ENCODE results near the gene PRSS8.
"Not testable (repeated sequence)": the region's sequence is repeated elsewhere in the genome, so short reads cannot be mapped to it uniquely, and the experiment has no call there.

The PRSS8 gene

GRCh38 chr16:31105677-31106213 lies 29.8 kb downstream of the PRSS8 start:
- peak; percentile 63 to 69 for DNase-seq (ENCODE audit: low read depth in 2 of 2)

GRCh38 chr16:31100876-31101641 lies 34.5 kb downstream of the PRSS8 start:
- DNase-seq (ENCODE audit: low read depth in 2 of 2), result not testable (repeated sequence)

DNA sequence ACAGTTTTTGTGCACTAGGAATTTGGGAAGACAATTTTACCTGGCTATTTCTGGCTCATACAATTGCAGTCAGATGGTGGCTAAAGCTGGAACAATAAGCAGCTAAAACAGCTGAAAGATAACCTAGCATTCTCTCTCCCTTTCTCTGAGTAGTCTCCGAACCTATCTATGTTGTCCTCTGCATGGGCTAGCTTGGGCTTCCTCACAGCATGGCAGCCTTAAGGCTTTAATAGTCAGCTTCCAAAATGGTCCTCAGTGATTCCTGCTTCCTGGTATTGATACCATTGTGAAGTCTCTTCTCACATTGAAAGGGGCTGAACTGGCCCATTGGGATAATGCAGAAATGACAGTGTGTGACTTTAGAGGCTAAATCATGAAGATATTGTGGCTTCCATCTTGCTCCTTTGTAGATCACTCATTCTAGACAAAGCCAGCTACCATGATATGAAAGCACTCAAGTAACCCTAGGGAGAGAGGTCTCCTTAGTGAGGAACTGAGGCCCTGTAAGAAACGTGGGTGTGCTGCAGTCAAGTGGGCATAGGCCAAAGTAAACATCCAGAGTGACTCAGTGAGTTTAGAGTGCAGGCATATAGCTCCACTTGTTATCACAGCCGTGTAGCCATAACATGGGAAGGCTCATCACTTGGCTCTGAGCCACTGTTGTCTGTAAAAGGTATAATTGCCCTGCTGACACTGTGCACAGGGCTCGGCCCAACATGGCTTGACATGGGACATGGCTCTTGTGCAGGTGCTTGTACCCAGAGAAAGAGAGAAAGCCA lies 35.5 kb downstream of the PRSS8 start:
- DNase-seq (ENCODE audit: low read depth in 2 of 2), result no peak

GRCh38 chr16:31094424-31095120 lies 41.0 kb downstream of the PRSS8 start, which contains the start of gene VKORC1:
TSS of gene VKORC1 (minus strand) at chr16:31094797. CDS start at chr16:31094729, 68 bp downstream.
- peak; percentile 60 to 68 for DNase-seq (ENCODE audit: low read depth in 2 of 2)

DNA sequence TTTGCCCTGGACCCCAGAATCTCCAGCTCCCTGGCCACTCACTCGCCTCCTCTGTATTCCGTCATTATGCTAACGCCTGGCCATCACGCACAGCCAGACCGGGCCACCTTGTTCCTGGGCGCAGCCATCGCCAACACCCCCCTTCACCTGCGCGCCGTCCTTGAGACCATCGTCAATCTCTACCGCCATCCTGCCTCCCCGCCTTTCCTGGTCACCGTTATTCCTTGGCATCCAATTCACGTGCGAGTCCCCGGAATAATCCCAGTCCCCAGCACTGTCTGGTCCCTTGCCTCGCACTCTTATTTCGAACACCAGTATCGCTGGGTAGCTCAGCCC lies 41.5 kb downstream of the PRSS8 start:
- no peak for DNase-seq (ENCODE audit: low read depth in 2 of 2)

GRCh38 chr16:31093132-31093703 lies 42.3 kb downstream of the PRSS8 start:
- DNase-seq (ENCODE audit: low read depth in 2 of 2), result no peak

- no peak for DNase-seq (ENCODE audit: low read depth in 2 of 2)
Observed at GRCh38 chr16:31092330-31092729, 43.2 kb downstream of the PRSS8 start.

DNA sequence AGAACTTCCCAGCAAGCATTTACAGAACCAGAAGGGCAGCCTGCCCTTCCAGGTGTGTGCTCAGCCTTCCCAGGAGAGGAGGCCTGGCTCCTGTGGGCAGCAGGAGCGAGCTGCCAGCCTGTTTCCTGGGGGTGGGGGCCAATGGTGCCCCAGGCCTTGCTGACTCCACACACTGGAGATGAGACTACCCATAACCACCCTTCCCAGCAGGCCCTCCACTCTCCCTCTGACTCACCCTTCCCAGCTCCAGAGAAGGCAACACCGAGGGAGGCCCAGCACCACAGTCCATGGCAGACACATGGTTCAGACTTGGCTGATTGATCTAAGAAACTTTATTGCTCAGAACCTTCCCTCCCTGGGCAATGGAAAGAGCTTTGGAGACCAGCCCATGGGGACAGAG lies 45.0 kb downstream of the PRSS8 start:
- DNase-seq (ENCODE audit: low read depth in 2 of 2), result no peak

- no peak for DNase-seq (ENCODE audit: low read depth in 2 of 2)
Observed at GRCh38 chr16:31089199-31089598, 46.3 kb downstream of the PRSS8 start.

GRCh38 chr16:31088459-31089183 lies 46.9 kb downstream of the PRSS8 start, which contains the start of gene PRSS53:
TSS of gene PRSS53 (minus strand) at chr16:31088943. CDS start at chr16:31088809, 134 bp downstream.
- DNase-seq (ENCODE audit: low read depth in 2 of 2), result no peak

GRCh38 chr16:31087971-31088370 lies 47.6 kb downstream of the PRSS8 start:
- DNase-seq (ENCODE audit: low read depth in 2 of 2), result no peak

DNA sequence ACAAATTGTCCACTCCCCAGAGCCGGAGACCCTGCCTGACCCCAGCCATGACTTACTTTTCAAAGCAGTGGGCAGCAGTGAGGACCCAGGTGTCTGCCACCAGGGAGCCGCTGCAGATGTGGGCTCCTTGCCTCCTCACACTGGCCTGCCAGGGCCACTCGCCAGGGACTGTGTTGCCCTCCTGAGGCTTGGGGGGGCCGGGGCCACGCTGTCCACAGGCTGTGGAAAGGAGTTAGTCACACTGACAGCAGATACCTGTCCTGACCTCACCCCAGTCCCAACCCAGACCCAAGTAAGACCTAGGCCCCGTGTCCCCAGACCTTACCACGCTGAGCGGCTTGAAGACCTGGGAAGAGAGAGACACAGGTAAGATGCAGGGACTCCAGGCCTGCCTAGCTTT lies 48.0 kb downstream of the PRSS8 start:
- no peak for DNase-seq (ENCODE audit: low read depth in 2 of 2)

DNA sequence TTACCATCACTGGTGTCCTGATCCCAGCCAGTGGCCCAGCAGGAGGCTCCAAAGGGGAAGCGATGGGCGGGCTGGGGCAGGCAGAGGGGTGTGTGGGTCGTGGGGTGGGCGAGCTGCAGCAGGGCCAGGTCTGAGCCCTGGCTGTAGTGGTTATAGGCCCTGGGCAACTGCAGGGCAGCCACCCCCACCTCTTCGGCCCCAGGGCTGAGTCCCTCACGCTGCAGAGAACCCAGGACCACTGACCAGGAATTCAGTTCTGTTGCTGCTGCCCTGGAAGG lies 49.0 kb downstream of the PRSS8 start:
- DNase-seq (ENCODE audit: low read depth in 2 of 2), result no peak

GRCh38 chr16:31085873-31086628 lies 49.5 kb downstream of the PRSS8 start:
- DNase-seq (ENCODE audit: low read depth in 2 of 2), result no peak

DNA sequence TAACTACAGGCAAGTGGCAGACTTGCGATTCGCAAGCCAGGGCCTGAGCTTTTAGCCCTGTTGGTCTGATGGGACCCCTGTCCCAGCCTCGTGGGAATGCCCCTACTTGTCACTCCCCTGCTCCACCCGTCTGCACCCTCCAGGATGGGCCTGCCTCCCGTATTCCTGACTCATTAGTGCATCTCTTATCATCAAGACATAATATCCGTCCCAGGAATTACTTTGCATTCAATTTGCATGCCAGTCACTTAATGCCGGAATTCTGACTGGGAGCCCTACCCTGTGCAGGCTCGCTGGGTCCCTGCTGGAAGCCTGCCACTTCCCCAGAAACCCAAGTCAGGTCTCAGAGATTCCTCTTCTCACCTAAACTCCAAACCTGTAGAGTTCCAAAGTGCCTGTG lies 50.1 kb downstream of the PRSS8 start:
- no peak for DNase-seq (ENCODE audit: low read depth in 2 of 2)

- no peak for DNase-seq (ENCODE audit: low read depth in 2 of 2)
Observed at GRCh38 chr16:31084584-31085302, 50.8 kb downstream of the PRSS8 start.

DNA sequence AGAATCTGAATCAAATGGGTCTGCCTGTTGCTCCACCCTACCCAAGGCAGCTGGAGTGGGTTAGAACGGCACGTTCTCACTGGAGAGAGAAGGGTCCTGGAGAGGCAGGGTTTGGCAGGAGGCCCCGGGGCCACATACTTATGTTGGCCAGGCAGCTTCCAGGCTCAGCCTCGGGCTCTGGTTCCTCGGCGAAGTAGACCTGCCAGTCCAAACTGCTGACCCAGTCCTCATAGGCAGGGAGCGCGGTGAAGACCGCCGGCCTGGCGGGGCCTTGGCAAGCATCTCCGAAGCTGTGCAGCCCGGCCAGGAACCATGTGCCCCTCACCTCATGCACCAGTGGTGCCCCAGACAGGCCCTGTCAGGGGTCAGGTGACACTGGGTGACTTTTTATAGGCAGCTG lies 51.5 kb downstream of the PRSS8 start:
- DNase-seq (ENCODE audit: low read depth in 2 of 2), result no peak

DNA sequence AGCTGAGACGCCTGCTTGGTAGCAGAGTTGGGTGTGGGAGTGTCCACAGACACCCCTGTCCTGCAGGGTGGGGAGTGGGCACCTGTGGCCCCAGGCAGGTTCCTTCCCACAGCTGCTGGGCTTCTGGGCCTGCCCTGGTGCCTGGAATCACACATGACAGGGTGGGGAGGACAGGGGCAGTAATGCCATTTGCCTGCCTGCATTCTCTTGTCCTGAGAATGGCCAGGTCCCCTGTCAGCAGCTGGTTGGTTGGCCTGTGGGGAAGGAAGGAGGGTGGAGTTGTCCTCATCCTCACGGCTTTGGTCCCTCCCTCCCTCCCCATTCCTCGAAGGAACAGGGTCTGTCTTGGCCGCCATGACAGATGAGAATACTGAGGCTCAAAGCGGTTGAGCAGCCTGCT lies 52.0 kb downstream of the PRSS8 start:
- DNase-seq (ENCODE audit: low read depth in 2 of 2), result no peak

GRCh38 chr16:31083081-31083480 lies 52.4 kb downstream of the PRSS8 start:
- DNase-seq (ENCODE audit: low read depth in 2 of 2), result no peak

Data from stimulated activated CD8-positive, alpha-beta memory T cell treated with anti-CD3 and anti-CD28 coated beads, Interleukin-2, amount 100 ng/mL, for 1 hour (primary cell).